GM06990 (cell line): ENCODE measurements around the gene TRIM40.

ENCODE experiments used
- DNase-seq: peaks from one replicate; pipeline ENCODE4 v3.0.0-alpha.2; 2011; ENCODE audit not compliant: insufficient read length; ENCODE audit errors: extremely low read depth
- H3K27me3 ChIP-seq: replicated peaks from 2 replicates; pipeline ENCODE4 v1.6.0; 2011; ENCODE audit warnings: low read length; ENCODE audit not compliant: control insufficient read depth, insufficient read depth
- H3K36me3 ChIP-seq: 2 replicates; pipeline ENCODE4 v1.5.1; 2011; ENCODE audit warnings: low read length; ENCODE audit not compliant: control insufficient read depth, insufficient read depth
- H3K4me3 ChIP-seq: replicated peaks from 2 replicates; pipeline ENCODE4 v1.5.1; 2011; ENCODE audit warnings: low read depth, mild to moderate bottlenecking, control low read depth, low read length
- TF ChIP-seq, protein P1 (sequence below): IDR thresholded peaks from 2 replicates; pipeline ENCODE4 v1.5.1; 2011; ENCODE audit warnings: low read length, control low read depth, mild to moderate bottlenecking, inconsistent platforms; ENCODE audit not compliant: insufficient read depth, poor library complexity, severe bottlenecking

The TRIM40 gene

GRCh38 chr6:30154061-30154460 is 18.1 kb downstream of the TRIM40 start:
- Histone ChIP-seq H3K36me3 (no peaks in the 10 kb centered on the region), H3K4me3 (no peak overlapping the region), H3K27me3 (no peaks in the 10 kb centered on the region)
- no peak for DNase-seq
- TF ChIP-seq, protein P1, sequence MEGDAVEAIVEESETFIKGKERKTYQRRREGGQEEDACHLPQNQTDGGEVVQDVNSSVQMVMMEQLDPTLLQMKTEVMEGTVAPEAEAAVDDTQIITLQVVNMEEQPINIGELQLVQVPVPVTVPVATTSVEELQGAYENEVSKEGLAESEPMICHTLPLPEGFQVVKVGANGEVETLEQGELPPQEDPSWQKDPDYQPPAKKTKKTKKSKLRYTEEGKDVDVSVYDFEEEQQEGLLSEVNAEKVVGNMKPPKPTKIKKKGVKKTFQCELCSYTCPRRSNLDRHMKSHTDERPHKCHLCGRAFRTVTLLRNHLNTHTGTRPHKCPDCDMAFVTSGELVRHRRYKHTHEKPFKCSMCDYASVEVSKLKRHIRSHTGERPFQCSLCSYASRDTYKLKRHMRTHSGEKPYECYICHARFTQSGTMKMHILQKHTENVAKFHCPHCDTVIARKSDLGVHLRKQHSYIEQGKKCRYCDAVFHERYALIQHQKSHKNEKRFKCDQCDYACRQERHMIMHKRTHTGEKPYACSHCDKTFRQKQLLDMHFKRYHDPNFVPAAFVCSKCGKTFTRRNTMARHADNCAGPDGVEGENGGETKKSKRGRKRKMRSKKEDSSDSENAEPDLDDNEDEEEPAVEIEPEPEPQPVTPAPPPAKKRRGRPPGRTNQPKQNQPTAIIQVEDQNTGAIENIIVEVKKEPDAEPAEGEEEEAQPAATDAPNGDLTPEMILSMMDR = no peak

DNA sequence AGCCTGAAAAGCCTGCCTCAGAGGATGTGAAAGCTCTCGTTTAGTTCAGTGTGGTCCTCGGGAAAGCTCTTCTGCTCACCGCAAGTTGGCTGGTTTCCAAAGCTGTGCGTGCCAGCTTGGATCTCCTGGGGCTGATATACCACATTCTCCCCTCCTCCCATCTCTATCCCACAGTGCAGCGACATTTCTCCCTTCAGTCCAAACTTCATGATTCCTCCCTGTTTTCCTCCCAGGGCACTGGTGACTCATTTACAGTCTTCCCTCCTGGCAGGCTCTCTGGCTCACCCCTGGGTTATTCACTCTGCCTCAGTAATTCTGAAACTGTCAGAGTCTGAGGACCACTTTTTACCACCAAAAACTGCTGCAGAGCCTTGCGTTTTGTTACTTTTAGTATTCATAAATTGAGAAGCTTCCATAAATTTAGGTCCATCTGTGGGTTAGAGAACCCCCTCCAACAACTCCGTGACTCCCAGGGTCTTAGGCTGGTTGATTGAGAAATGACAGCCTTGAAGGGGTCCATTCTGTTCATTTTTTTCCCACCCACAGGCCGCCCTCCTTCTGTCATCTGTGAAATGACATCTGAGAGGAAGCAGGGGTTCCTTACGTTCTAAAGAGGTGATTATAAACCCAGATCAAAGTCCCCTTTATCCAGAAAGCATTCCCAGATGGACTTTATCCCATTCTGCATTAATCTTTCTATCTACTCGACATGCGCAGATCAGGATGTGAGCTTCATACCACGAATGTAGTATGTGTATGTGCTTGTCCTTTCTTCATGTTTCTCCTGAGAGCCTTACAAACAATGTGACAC is 19.0 kb downstream of the TRIM40 start:
- Histone ChIP-seq H3K4me3 (no peak overlapping the region), H3K27me3 (no peaks in the 10 kb centered on the region), H3K36me3 (no peaks in the 10 kb centered on the region)
- TF ChIP-seq, protein P1 = no peak
- DNase-seq = no peak

DNA sequence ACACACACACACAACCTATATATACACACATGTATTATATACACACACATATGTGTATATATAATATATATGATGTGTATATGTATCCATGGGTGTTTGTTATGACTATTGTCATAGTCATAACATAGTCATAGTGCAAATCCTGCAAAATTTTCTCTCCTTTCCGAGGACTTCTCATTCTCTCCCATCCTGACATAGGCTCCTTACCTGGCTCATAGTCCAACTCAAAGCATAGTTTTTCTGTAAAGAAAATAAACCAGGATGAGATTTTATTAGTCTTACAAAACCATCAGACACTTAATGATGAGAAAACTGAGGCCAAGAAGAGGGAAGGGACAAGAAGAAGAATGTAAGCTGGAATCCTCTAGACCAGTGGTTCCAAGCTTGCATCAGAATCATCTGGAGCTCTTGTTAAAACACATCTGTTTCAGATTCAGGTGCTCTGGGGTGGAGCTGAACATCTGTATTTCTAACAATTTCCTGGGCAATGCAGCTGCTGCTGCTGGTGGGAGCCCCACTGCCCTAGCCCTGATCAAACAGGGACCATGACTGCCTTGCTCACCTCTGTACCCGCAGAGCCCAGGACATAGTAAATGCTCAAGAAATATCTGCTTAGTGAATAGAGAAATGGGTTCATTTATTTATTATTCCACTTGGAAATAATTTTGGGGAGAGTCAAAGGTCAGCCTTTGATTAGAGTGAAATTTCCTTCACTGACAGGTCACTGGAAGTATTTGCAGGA is 19.8 kb downstream of the TRIM40 start:
- no peaks in the 10 kb centered on the region for H3K27me3 ChIP-seq
- H3K4me3 ChIP-seq = no peak overlapping the region
- no peak for DNase-seq
- no peaks in the 10 kb centered on the region for H3K36me3 ChIP-seq
- TF ChIP-seq, protein P1 = no peak

DNA sequence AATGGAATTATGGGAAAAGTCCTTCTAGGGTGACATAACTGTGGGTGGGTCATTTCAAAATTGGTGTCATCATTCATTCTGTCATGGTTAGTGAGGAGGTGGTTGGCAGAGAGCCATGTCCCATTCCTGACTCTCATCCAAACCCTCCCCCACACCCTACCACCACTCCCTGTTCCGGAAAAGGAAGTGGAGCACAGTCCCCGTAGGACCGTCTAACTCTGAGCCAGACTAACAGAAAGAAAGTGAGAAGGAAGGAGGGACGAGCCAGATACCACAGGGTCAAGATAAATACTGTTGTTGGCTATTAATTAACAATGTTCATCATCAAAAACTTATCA is 20.3 kb downstream of the TRIM40 start:
- no peaks in the 10 kb centered on the region for H3K27me3 ChIP-seq
- no peaks in the 10 kb centered on the region for H3K36me3 ChIP-seq
- no peak for DNase-seq
- no peak overlapping the region for H3K4me3 ChIP-seq
- TF ChIP-seq, protein P1 = no peak

DNA sequence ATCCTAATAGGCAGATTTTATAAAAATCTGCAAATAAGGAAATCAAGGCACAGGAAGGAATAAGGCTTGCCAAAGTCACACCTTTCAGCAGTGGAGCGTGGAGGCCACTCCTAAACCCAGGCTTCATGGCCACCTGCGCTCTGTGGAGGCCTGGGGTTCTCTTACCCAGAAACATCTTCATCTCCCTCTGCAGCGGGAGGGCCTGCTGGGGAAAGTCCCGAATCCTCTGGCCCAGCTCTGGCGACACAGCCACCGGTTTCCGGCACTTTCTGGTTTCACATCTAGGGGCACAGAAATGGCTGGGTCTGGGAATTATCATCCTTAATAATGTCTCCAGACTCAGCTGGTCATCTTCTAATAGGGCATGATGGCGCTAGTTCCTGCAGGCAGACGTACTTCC is 20.8 kb downstream of the TRIM40 start:
- DNase-seq = no peak
- TF ChIP-seq, protein P1 = no peak
- Histone ChIP-seq H3K36me3 (no peaks in the 10 kb centered on the region), H3K4me3 (no peak overlapping the region), H3K27me3 (no peaks in the 10 kb centered on the region)
